Prostate gland (tissue), 2 donors: Measurements from ENCODE around the gene COP1. TPM values are rescaled to one million over a fixed set of nuclear protein-coding genes. Genes with fewer than 3 reads are reported as not detected.

Source experiments
- DNase-seq: peaks from one replicate; pipeline ENCODE4 v3.0.0-alpha.2; 2019; ENCODE audit warnings: low spot score
- H3K27ac ChIP-seq, 2 donors: fragments of 200-600 bp; sonication (generic); 2 replicates each; pipeline ENCODE4 v1.5.1; 2017 to 2019
- H3K27me3 ChIP-seq: fragments of 200-600 bp; sonication (generic); replicated peaks from 2 replicates; pipeline ENCODE4 v1.5.1; 2019; ENCODE audit not compliant: insufficient read depth
- H3K36me3 ChIP-seq, 2 donors: fragments of 200-600 bp; sonication (generic); 1 replicate in 1 of 2; 2 replicates in 1 of 2; pipeline versions ENCODE4 v1.5.1 to v1.8.1; 2017 to 2019
- H3K4me1 ChIP-seq: fragments of 200-600 bp; sonication (generic); replicated peaks from 2 replicates; pipeline ENCODE4 v1.5.1; 2019
- H3K4me3 ChIP-seq, 2 donors: fragments of 200-600 bp; sonication (generic); 2 replicates each; pipeline ENCODE4 v1.5.1; 2017 to 2019
- H3K9me3 ChIP-seq: fragments of 200-600 bp; sonication (generic); 2 replicates; pipeline ENCODE4 v1.5.1; 2017
- CTCF ChIP-seq, 4 experiments: fragments of 200-600 bp in 2 of 4; fragments of 450-650 bp in 2 of 4; sonication (generic) in 2 of 4; IDR thresholded peaks; 1 replicate in 3 of 4; 2 replicates in 1 of 4; pipeline ENCODE4 v1.5.1; 2016 to 2019; ENCODE audit warnings: antibody characterized with exemption in 4 of 4, mild to moderate bottlenecking in 2 of 4, moderate library complexity in 2 of 4
- POLR2A ChIP-seq: fragments of 450-650 bp; IDR thresholded peaks from one replicate; pipeline ENCODE4 v1.6.1; 2016; ENCODE audit warnings: antibody characterized with exemption, mild to moderate bottlenecking
- POLR2AphosphoS5 ChIP-seq: sonication (generic); formaldehyde crosslinking; IDR thresholded peaks from one replicate; pipeline ENCODE4 v1.6.1; 2017; ENCODE audit warnings: antibody characterized with exemption
- WGBS: methylation state at CpG from one replicate; pipeline ENCODE4 v1.1.5; 2018; 5-methylcytosine and 5-hydroxymethylcytosine counted together
- intact Hi-C: fragments of 100-400 bp; cut with DNase I; formaldehyde crosslinking; loops from one replicate; pipeline ENCODE4 v1.14.2; 2022
- total RNA-seq, 2 donors: library from RNA; depleted of rRNA; stranded (reverse); fragments of >200 nt; gene quantifications; one replicate each; pipeline ENCODE4 v1.1.0, GENCODE V29; 2016

COP1 gene
- total RNA-seq, 2 donors from 2014 or later: 53.3 to 60.4 TPM

GRCh38 chr1:175920381-175920780 is 286.7 kb downstream of the COP1 start:
- Histone ChIP-seq H3K36me3 (no peaks in the 10 kb centered on the region), H3K27me3 (no peaks in the 10 kb centered on the region), H3K4me1 (no peaks in the 10 kb centered on the region), H3K4me3 (no peak overlapping the region), H3K9me3 (no peaks in the 10 kb centered on the region), H3K27ac (no peak overlapping the region)
- WGBS: 53% methylated on average over 4 of the region's 4 CpGs
- intact Hi-C loops: no loop called here
- TF ChIP-seq POLR2A: no peak
- TF ChIP-seq POLR2AphosphoS5: no peak
- TF ChIP-seq CTCF (IDR thresholded peaks at IDR 0.05): no peak
- no peak for DNase-seq

DNA sequence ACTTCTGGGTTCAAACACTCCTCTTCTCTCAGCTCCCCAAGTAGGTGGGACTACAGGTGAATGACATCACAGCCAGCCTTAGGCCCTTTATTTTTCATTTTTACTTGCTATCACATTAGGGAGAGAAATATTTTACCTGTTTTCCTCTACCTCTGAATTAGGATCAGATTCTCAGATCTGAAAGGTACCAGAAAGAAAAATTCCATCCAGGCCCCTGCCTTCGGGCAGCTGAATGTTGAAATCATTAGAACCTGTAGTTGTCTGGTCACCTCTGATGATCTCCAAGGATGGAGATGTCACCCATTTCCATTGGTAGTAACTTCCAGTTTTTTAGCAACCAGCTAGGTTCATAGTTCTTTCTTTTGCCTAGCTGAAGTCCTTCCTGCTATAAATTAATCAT is 288.1 kb downstream of the COP1 start:
- intact Hi-C loops: no loop called here
- no peak for TF ChIP-seq POLR2A
- TF ChIP-seq CTCF (IDR thresholded peaks at IDR 0.05): no peak

GRCh38 chr1:175918364-175918801 is 288.7 kb downstream of the COP1 start:
- no peaks in the 10 kb centered on the region for H3K4me1 ChIP-seq
- no peak for DNase-seq
- intact Hi-C loops: no loop called here
- TF ChIP-seq CTCF (IDR thresholded peaks at IDR 0.05) (no peak), POLR2A (no peak), POLR2AphosphoS5 (no peak)
- 67% methylated on average over 2 of the region's 2 CpGs for WGBS
- H3K36me3 ChIP-seq: no peaks in the 10 kb centered on the region
- no peaks in the 10 kb centered on the region for H3K9me3 ChIP-seq
- no peak overlapping the region for H3K4me3 ChIP-seq
- H3K27me3 ChIP-seq: no peaks in the 10 kb centered on the region
- H3K27ac ChIP-seq: no peak overlapping the region

More for the DNA sequence above, 288.1 kb downstream of the COP1 start:
- 96% methylated on average over 1 of the region's 1 CpG for WGBS
- Histone ChIP-seq H3K36me3 (no peaks in the 10 kb centered on the region), H3K27me3 (no peaks in the 10 kb centered on the region), H3K4me1 (no peaks in the 10 kb centered on the region), H3K9me3 (no peaks in the 10 kb centered on the region), H3K27ac (no peak overlapping the region), H3K4me3 (no peak overlapping the region)
- no peak for DNase-seq

DNA sequence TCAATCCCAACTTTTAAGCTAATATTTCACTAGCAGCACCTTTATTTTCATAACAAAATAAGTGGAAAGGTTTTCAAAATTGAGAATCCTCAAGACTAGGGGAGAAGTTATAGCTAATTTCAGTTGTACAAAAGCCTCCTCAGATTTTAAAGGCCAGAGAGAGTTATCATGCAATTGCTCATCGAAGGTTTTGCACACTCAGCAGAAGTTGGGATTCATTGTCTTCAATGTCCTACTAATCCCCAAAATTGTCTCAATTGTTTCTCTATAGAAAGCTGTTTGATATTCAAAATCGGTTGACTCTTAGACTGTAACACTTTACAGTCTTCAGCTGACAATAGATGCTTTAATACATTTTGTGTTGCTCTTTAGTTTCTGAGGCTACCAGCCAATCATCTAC is 293.0 kb downstream of the COP1 start:
- no peak for TF ChIP-seq CTCF (IDR thresholded peaks at IDR 0.05)
- TF ChIP-seq POLR2AphosphoS5: no peak
- TF ChIP-seq POLR2A: no peak
- no peak overlapping the region for H3K27ac ChIP-seq
- H3K4me1 ChIP-seq: no peaks in the 10 kb centered on the region
- no peaks in the 10 kb centered on the region for H3K27me3 ChIP-seq
- intact Hi-C loops: no loop called here
- H3K4me3 ChIP-seq: no peak overlapping the region
- no peaks in the 10 kb centered on the region for H3K36me3 ChIP-seq
- no peak for DNase-seq
- no peaks in the 10 kb centered on the region for H3K9me3 ChIP-seq
- WGBS: 83% methylated on average over 2 of the region's 2 CpGs

GRCh38 chr1:175911138-175911537 is 295.9 kb downstream of the COP1 start:
- no peaks in the 10 kb centered on the region for H3K27me3 ChIP-seq
- WGBS: 100% methylated on average over 1 of the region's 1 CpG
- intact Hi-C loops: no loop called here
- H3K9me3 ChIP-seq: no peaks in the 10 kb centered on the region
- H3K4me3 ChIP-seq: no peak overlapping the region
- H3K4me1 ChIP-seq: no peaks in the 10 kb centered on the region
- TF ChIP-seq CTCF (IDR thresholded peaks at IDR 0.05) (no peak), POLR2AphosphoS5 (no peak), POLR2A (no peak)
- no peak for DNase-seq
- no peaks in the 10 kb centered on the region for H3K36me3 ChIP-seq
- H3K27ac ChIP-seq: no peak overlapping the region
